Esophagus muscularis mucosa (tissue), 4 donors: ENCODE results near the gene COG7. TPM values are rescaled to one million over a fixed set of nuclear protein-coding genes. Genes with fewer than 3 reads are reported as not detected.

Source experiments
- DNase-seq: peaks from one replicate; pipeline ENCODE4 v3.0.0-alpha.2; 2017; ENCODE audit errors: extremely low spot score
- H3K27ac ChIP-seq, 4 donors: fragments of 200-600 bp; sonication (generic); replicated peaks in 1 of 4; 1 replicate in 3 of 4; 2 replicates in 1 of 4; pipeline ENCODE4 v1.5.1; 2016 to 2019; ENCODE audit warnings: mild to moderate bottlenecking in 1 of 4
- H3K27me3 ChIP-seq, 4 donors: fragments of 200-600 bp; sonication (generic); one replicate each; pipeline versions ENCODE4 v1.5.1 to v1.6.0; 2016 to 2019
- H3K36me3 ChIP-seq, 4 donors: fragments of 200-600 bp; sonication (generic); one replicate each; pipeline ENCODE4 v1.5.1; 2016 to 2019
- H3K4me1 ChIP-seq, 4 donors: fragments of 200-600 bp; sonication (generic); one replicate each; pipeline ENCODE4 v1.5.1; 2016 to 2019
- H3K4me3 ChIP-seq, 4 donors: fragments of 200-600 bp; sonication (generic); 1 replicate in 2 of 4; 2 replicates in 2 of 4; pipeline ENCODE4 v1.5.1; 2016 to 2019; ENCODE audit warnings: mild to moderate bottlenecking in 4 of 4, moderate library complexity in 1 of 4
- H3K9me3 ChIP-seq, 4 donors: fragments of 200-600 bp; sonication (generic); 1 replicate in 3 of 4; 2 replicates in 1 of 4; pipeline ENCODE4 v1.5.1; 2016 to 2019
- EP300 ChIP-seq: sonication (generic); formaldehyde crosslinking; IDR thresholded peaks from one replicate; pipeline ENCODE4 v1.6.1; 2017; ENCODE audit warnings: antibody characterized with exemption
- POLR2A ChIP-seq: fragments of 450-650 bp; IDR thresholded peaks from one replicate; pipeline ENCODE4 v1.6.1; 2017; ENCODE audit warnings: antibody characterized with exemption, moderate library complexity, mild to moderate bottlenecking, low read depth
- POLR2AphosphoS5 ChIP-seq, 2 donors: sonication (generic); formaldehyde crosslinking; IDR thresholded peaks; one replicate each; pipeline ENCODE4 v1.6.1; 2017; ENCODE audit warnings: antibody characterized with exemption in 2 of 2
- whole genome bisulfite sequencing: methylation state at CpG from one replicate; pipeline ENCODE4 v1.1.5; 2018; 5-methylcytosine and 5-hydroxymethylcytosine counted together
- intact Hi-C: fragments of 100-400 bp; cut with DNase I; formaldehyde crosslinking; loops from one replicate; pipeline ENCODE4 v1.15.1; 2023
- total RNA-seq, 4 donors: library from RNA; depleted of rRNA; stranded (reverse); fragments of >200 nt; gene quantifications; one replicate each; pipeline versions ENCODE4 v1.1.0 to v1.2.1, GENCODE V29; 2016
- TF ChIP-seq, protein P1 (sequence below), 3 experiments: fragments of 200-600 bp in 2 of 3; fragments of 450-650 bp in 1 of 3; sonication (generic) in 2 of 3; IDR thresholded peaks; one replicate each; pipeline ENCODE4 v1.5.1; 2017 to 2019; ENCODE audit warnings: antibody characterized with exemption in 3 of 3, mild to moderate bottlenecking in 2 of 3, moderate library complexity in 1 of 3

Gene COG7
- total RNA-seq, 4 donors from 2014 or later: 11.9 to 23.7 (median 15.1) TPM

- no peaks in the 10 kb centered on the region for H3K9me3 ChIP-seq
- H3K4me1 ChIP-seq: no peaks in the 10 kb centered on the region
- peaks cover 0 to 24% (median 0%) of the 10 kb centered on the region in 4 donors for H3K27me3 ChIP-seq
- TF ChIP-seq POLR2AphosphoS5 (IDR thresholded peaks at IDR 0.05): no peak
- TF ChIP-seq, protein P1, sequence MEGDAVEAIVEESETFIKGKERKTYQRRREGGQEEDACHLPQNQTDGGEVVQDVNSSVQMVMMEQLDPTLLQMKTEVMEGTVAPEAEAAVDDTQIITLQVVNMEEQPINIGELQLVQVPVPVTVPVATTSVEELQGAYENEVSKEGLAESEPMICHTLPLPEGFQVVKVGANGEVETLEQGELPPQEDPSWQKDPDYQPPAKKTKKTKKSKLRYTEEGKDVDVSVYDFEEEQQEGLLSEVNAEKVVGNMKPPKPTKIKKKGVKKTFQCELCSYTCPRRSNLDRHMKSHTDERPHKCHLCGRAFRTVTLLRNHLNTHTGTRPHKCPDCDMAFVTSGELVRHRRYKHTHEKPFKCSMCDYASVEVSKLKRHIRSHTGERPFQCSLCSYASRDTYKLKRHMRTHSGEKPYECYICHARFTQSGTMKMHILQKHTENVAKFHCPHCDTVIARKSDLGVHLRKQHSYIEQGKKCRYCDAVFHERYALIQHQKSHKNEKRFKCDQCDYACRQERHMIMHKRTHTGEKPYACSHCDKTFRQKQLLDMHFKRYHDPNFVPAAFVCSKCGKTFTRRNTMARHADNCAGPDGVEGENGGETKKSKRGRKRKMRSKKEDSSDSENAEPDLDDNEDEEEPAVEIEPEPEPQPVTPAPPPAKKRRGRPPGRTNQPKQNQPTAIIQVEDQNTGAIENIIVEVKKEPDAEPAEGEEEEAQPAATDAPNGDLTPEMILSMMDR (IDR thresholded peaks at IDR 0.05): no peak
- TF ChIP-seq POLR2A: no peak
- no peak for TF ChIP-seq EP300
- intact Hi-C loops: no loop called here
- no peak for DNase-seq
- H3K27ac ChIP-seq: no peak overlapping the region
- H3K4me3 ChIP-seq: no peak overlapping the region
- no peaks in the 10 kb centered on the region for H3K36me3 ChIP-seq
- WGBS: 91% methylated on average over 12 of the region's 13 CpGs
Measured at GRCh38 chr16:23373436-23374219, 79.4 kb downstream of the COG7 start.

DNA sequence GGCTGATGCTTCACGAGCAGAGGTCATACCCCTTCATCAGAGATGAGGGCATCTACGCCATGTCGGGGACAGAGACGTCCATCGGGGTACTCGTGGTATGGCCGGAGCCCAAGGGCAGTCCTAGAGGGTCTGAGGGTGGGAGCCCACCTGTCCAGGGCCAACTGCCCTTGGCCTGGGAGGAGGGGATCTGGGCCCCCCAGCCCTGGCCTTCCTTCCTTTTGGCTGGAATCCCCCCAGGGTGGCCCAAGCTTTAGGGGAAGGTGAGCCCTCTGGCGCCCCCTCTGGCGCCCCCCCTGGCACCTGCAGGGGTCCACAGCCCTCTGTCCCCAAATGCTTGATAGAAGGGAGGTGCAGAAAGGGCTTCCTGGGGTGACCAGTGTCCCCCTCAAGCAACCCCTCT, 81.6 kb downstream of the COG7 start:
- TF ChIP-seq, protein P1 (IDR thresholded peaks at IDR 0.05): no peak
- TF ChIP-seq EP300 (no peak), POLR2AphosphoS5 (IDR thresholded peaks at IDR 0.05) (no peak)
- H3K27me3 ChIP-seq: peaks cover 0 to 24% (median 0%) of the 10 kb centered on the region in 4 donors
- intact Hi-C loops: no loop called here
- H3K9me3 ChIP-seq: no peaks in the 10 kb centered on the region
- no peaks in the 10 kb centered on the region for H3K36me3 ChIP-seq
- H3K27ac ChIP-seq: no peak overlapping the region
- no peak overlapping the region for H3K4me3 ChIP-seq
- 60% methylated on average over 2 of the region's 9 CpGs for WGBS
- DNase-seq: no peak
- no peaks in the 10 kb centered on the region for H3K4me1 ChIP-seq

GRCh38 chr16:23369416-23369815, 83.6 kb downstream of the COG7 start:
- no peak for TF ChIP-seq EP300
- no peak for TF ChIP-seq POLR2AphosphoS5 (IDR thresholded peaks at IDR 0.05)
- TF ChIP-seq, protein P1 (IDR thresholded peaks at IDR 0.05): no peak
- TF ChIP-seq POLR2A: no peak
- Histone ChIP-seq H3K4me1 (peaks cover 0 to 3% (median 0%) of the 10 kb centered on the region in 4 donors), H3K4me3 (no peak overlapping the region), H3K27ac (no peak overlapping the region), H3K9me3 (no peaks in the 10 kb centered on the region), H3K27me3 (peaks cover 0 to 24% (median 0%) of the 10 kb centered on the region in 4 donors), H3K36me3 (no peaks in the 10 kb centered on the region)
- 64% methylated on average over 4 of the region's 7 CpGs for WGBS
- DNase-seq: no peak
- intact Hi-C loops: no loop called here

GRCh38 chr16:23368469-23368868, 84.5 kb downstream of the COG7 start:
- H3K9me3 ChIP-seq: no peaks in the 10 kb centered on the region

More at GRCh38 chr16:23368469-23368868, 84.5 kb downstream of the COG7 start:
- H3K27ac ChIP-seq: no peak overlapping the region
- intact Hi-C loops: no loop called here
- WGBS: 82% methylated on average over 5 of the region's 5 CpGs
- H3K4me3 ChIP-seq: no peak overlapping the region
- peaks cover 0 to 3% (median 0%) of the 10 kb centered on the region in 4 donors for H3K4me1 ChIP-seq
- H3K36me3 ChIP-seq: no peaks in the 10 kb centered on the region
- peaks cover 0 to 21% (median 0%) of the 10 kb centered on the region in 4 donors for H3K27me3 ChIP-seq
- no peak for DNase-seq
- TF ChIP-seq, protein P1 (IDR thresholded peaks at IDR 0.05): no peak
- TF ChIP-seq EP300 (no peak), POLR2A (no peak), POLR2AphosphoS5 (IDR thresholded peaks at IDR 0.05) (no peak)
